HCT116 (cell line): Measurements from ENCODE around the gene RAC2. TPM values are rescaled to one million over a fixed set of nuclear protein-coding genes. Genes with fewer than 3 reads are reported as not detected.

Source experiments
- CBX3 ChIP-seq: IDR thresholded peaks from 2 replicates; pipeline ENCODE4 v1.6.1; 2012; ENCODE audit warnings: low read depth
- EGR1 ChIP-seq: IDR thresholded peaks from 2 replicates; pipeline ENCODE4 v1.6.1; 2012; ENCODE audit warnings: low read depth
- FOSL1 ChIP-seq: IDR thresholded peaks from 2 replicates; pipeline ENCODE4 v1.6.1; 2012; ENCODE audit warnings: low read depth
- POLR2A ChIP-seq: IDR thresholded peaks from 2 replicates; pipeline ENCODE4 v1.7.0; 2011; ENCODE audit warnings: borderline replicate concordance; ENCODE audit not compliant: insufficient read depth, insufficient read length; ENCODE audit errors: extremely low read depth
- RAD21 ChIP-seq: IDR thresholded peaks from 2 replicates; pipeline ENCODE4 v1.6.1; 2012; ENCODE audit warnings: low read depth, mild to moderate bottlenecking
- SP1 ChIP-seq: IDR thresholded peaks from 2 replicates; pipeline ENCODE4 v1.6.1; 2012; ENCODE audit warnings: low read depth
- SRF ChIP-seq: IDR thresholded peaks from 2 replicates; pipeline ENCODE4 v1.6.1; 2012; ENCODE audit warnings: low read depth
- TCF7L2 ChIP-seq: IDR thresholded peaks from 2 replicates; pipeline ENCODE4 v1.7.0; 2011; ENCODE audit warnings: borderline replicate concordance, inconsistent platforms; ENCODE audit not compliant: insufficient read depth, insufficient read length; ENCODE audit errors: extremely low read depth
- YY1 ChIP-seq: IDR thresholded peaks from 2 replicates; pipeline ENCODE4 v1.6.1; 2011; ENCODE audit warnings: low read length, low read depth, moderate library complexity, mild to moderate bottlenecking; ENCODE audit not compliant: insufficient replicate concordance; ENCODE audit errors: extremely low read depth
- ZFX ChIP-seq: fragments of 450-650 bp; IDR thresholded peaks from 2 replicates; pipeline ENCODE4 v1.6.1; 2017
- total RNA-seq: library from RNA; stranded (reverse); gene quantifications from one replicate; pipeline ENCODE4 v1.2.1, GENCODE V29; 2021; ENCODE audit not compliant: unreplicated experiment
- TF ChIP-seq, protein P1 (sequence below): IDR thresholded peaks from 2 replicates; pipeline ENCODE4 v1.6.1; 2012; ENCODE audit warnings: low read depth
- TF ChIP-seq, protein P2 (sequence below): IDR thresholded peaks from 2 replicates; pipeline ENCODE4 v1.6.1; 2011; ENCODE audit warnings: mild to moderate bottlenecking, low read length, moderate library complexity; ENCODE audit not compliant: insufficient replicate concordance; ENCODE audit errors: extremely low read depth
- TF ChIP-seq, protein P3 (sequence below): IDR thresholded peaks from 2 replicates; pipeline ENCODE4 v1.6.1; 2012

The RAC2 gene
- total RNA-seq, 1 experiment from 2014 or later: 62.0 TPM

DNA sequence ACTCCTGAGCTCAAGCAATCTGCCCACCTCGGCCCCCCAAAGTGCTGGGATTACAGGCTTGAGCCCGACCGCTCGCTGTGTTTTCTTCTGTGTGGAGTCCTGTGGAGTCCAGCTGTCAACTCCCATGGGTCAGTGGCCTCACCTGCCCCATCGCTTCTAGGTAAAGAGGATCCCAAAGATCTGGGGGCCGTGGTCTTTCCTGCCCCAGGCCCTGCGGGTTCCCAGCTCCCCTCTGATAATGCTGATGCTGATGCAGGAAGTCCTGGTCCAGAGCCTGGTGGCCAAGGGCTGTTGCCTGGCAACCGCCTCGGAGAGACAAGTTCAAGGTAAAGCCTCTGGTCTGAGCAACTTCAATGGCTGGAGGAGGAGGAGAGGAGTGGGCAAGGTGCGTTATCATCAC lies 41.4 kb downstream of the RAC2 start (continued):
- TF ChIP-seq, protein P1, sequence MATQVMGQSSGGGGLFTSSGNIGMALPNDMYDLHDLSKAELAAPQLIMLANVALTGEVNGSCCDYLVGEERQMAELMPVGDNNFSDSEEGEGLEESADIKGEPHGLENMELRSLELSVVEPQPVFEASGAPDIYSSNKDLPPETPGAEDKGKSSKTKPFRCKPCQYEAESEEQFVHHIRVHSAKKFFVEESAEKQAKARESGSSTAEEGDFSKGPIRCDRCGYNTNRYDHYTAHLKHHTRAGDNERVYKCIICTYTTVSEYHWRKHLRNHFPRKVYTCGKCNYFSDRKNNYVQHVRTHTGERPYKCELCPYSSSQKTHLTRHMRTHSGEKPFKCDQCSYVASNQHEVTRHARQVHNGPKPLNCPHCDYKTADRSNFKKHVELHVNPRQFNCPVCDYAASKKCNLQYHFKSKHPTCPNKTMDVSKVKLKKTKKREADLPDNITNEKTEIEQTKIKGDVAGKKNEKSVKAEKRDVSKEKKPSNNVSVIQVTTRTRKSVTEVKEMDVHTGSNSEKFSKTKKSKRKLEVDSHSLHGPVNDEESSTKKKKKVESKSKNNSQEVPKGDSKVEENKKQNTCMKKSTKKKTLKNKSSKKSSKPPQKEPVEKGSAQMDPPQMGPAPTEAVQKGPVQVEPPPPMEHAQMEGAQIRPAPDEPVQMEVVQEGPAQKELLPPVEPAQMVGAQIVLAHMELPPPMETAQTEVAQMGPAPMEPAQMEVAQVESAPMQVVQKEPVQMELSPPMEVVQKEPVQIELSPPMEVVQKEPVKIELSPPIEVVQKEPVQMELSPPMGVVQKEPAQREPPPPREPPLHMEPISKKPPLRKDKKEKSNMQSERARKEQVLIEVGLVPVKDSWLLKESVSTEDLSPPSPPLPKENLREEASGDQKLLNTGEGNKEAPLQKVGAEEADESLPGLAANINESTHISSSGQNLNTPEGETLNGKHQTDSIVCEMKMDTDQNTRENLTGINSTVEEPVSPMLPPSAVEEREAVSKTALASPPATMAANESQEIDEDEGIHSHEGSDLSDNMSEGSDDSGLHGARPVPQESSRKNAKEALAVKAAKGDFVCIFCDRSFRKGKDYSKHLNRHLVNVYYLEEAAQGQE: no peak
- TF ChIP-seq EGR1 (no peak), SRF (no peak), POLR2A (no peak), FOSL1 (no peak), ZFX (no peak), CBX3 (no peak), TCF7L2 (no peak), SP1 (no peak), RAD21 (no peak), YY1 (no peak)
- TF ChIP-seq, protein P2, sequence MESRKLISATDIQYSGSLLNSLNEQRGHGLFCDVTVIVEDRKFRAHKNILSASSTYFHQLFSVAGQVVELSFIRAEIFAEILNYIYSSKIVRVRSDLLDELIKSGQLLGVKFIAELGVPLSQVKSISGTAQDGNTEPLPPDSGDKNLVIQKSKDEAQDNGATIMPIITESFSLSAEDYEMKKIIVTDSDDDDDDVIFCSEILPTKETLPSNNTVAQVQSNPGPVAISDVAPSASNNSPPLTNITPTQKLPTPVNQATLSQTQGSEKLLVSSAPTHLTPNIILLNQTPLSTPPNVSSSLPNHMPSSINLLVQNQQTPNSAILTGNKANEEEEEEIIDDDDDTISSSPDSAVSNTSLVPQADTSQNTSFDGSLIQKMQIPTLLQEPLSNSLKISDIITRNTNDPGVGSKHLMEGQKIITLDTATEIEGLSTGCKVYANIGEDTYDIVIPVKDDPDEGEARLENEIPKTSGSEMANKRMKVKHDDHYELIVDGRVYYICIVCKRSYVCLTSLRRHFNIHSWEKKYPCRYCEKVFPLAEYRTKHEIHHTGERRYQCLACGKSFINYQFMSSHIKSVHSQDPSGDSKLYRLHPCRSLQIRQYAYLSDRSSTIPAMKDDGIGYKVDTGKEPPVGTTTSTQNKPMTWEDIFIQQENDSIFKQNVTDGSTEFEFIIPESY: no peak
- TF ChIP-seq, protein P3, sequence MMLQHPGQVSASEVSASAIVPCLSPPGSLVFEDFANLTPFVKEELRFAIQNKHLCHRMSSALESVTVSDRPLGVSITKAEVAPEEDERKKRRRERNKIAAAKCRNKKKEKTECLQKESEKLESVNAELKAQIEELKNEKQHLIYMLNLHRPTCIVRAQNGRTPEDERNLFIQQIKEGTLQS: no peak
